Neural progenitor cell (in vitro differentiated cells): ENCODE measurements around the gene SUMO1. TPM values are rescaled to one million over a fixed set of nuclear protein-coding genes. Genes with fewer than 3 reads are reported as not detected.

ENCODE experiments used
- DNase-seq: peaks from one replicate; pipeline ENCODE4 v3.0.0-alpha.2; 2016; ENCODE audit warnings: low spot score
- H2AFZ ChIP-seq: fragments of 200-600 bp; sonication (generic); replicated peaks from 2 replicates; pipeline ENCODE4 v1.6.1; 2016; ENCODE audit warnings: antibody characterized with exemption
- H3F3A ChIP-seq: fragments of 200-600 bp; sonication (generic); 2 replicates; pipeline ENCODE4 v1.6.1; 2016; ENCODE audit warnings: antibody characterized with exemption, low read depth
- H3K27ac ChIP-seq: fragments of 200-600 bp; sonication (generic); 2 replicates; pipeline ENCODE4 v1.5.1; 2016; ENCODE audit warnings: mild to moderate bottlenecking
- H3K27me3 ChIP-seq: fragments of 200-600 bp; sonication (generic); 2 replicates; pipeline ENCODE4 v1.6.1; 2016; ENCODE audit warnings: mild to moderate bottlenecking, moderate library complexity
- H3K36me3 ChIP-seq: fragments of 200-600 bp; sonication (generic); 2 replicates; pipeline ENCODE4 v1.5.1; 2016
- H3K4me1 ChIP-seq: fragments of 200-600 bp; sonication (generic); 2 replicates; pipeline ENCODE4 v1.6.1; 2016; ENCODE audit warnings: mixed run types
- H3K4me2 ChIP-seq: fragments of 200-600 bp; sonication (generic); 2 replicates; pipeline ENCODE4 v1.6.1; 2016
- H3K4me3 ChIP-seq: fragments of 200-600 bp; sonication (generic); 2 replicates; pipeline ENCODE4 v1.5.1; 2016
- H3K79me2 ChIP-seq: fragments of 200-600 bp; sonication (generic); 2 replicates; pipeline ENCODE4 v1.6.1; 2016; ENCODE audit warnings: low read depth
- H3K9ac ChIP-seq: fragments of 200-600 bp; sonication (generic); 2 replicates; pipeline ENCODE4 v1.6.1; 2016
- H3K9me3 ChIP-seq: fragments of 200-600 bp; sonication (generic); 2 replicates; pipeline ENCODE4 v1.5.1; 2016; ENCODE audit warnings: low read depth
- H4K20me1 ChIP-seq: fragments of 200-600 bp; sonication (generic); 2 replicates; pipeline ENCODE4 v1.6.1; 2016; ENCODE audit warnings: low read depth
- H3K27ac Mint-ChIP-seq: 3 replicates; pipeline ENCODE4 v1.8.0; 2021; ENCODE audit warnings: mixed read lengths
- H3K27me3 Mint-ChIP-seq: 2 replicates; pipeline ENCODE4 v1.8.0; 2022; ENCODE audit warnings: low read depth, mild to moderate bottlenecking, inconsistent platforms, moderate library complexity, mixed read lengths; ENCODE audit not compliant: insufficient read depth
- H3K36me3 Mint-ChIP-seq: 3 replicates; pipeline ENCODE4 v1.8.0; 2021; ENCODE audit warnings: mixed read lengths
- H3K4me1 Mint-ChIP-seq: 3 replicates; pipeline ENCODE4 v1.8.0; 2021; ENCODE audit warnings: mixed read lengths
- H3K4me3 Mint-ChIP-seq: 3 replicates; pipeline ENCODE4 v1.8.0; 2021; ENCODE audit warnings: mild to moderate bottlenecking, moderate library complexity, mixed read lengths
- H3K9me3 Mint-ChIP-seq: 3 replicates; pipeline ENCODE4 v1.8.0; 2020; ENCODE audit warnings: mixed read lengths
- CTCF ChIP-seq: fragments of 200-600 bp; sonication (generic); IDR thresholded peaks from 2 replicates; pipeline ENCODE4 v1.5.1; 2017; ENCODE audit warnings: antibody characterized with exemption, mild to moderate bottlenecking
- EZH2 ChIP-seq: fragments of 200-600 bp; sonication (generic); IDR thresholded peaks from 2 replicates; pipeline ENCODE4 v1.6.1; 2017; ENCODE audit warnings: antibody characterized with exemption, mild to moderate bottlenecking, moderate library complexity
- EZH2phosphoT487 ChIP-seq: fragments of 200-600 bp; sonication (generic); IDR thresholded peaks from 2 replicates; pipeline ENCODE4 v1.6.1; 2017; ENCODE audit warnings: antibody characterized with exemption
- total RNA-seq: library from RNA; depleted of rRNA; stranded (reverse); fragments of >200 nt; gene quantifications from 2 replicates; pipeline ENCODE4 v1.2.3, GENCODE V29; 2015; ENCODE audit warnings: low replicate concordance

Gene SUMO1
- total RNA-seq, 1 donor from 2014 or later, result 409 TPM

GRCh38 chr2:202194418-202194817 is 44.0 kb downstream of the SUMO1 start:
- H3K27ac Mint-ChIP-seq, result no peak overlapping the region
- no peaks in the 10 kb centered on the region for H3K79me2 ChIP-seq
- H3K4me2 ChIP-seq, result no peak overlapping the region
- no peak overlapping the region for H3K27ac ChIP-seq
- no peak overlapping the region for H2AFZ ChIP-seq
- no peaks in the 10 kb centered on the region for H3K36me3 Mint-ChIP-seq
- no peaks in the 10 kb centered on the region for H3K9me3 ChIP-seq
- H3K27me3 Mint-ChIP-seq, result peaks cover 4% of the 10 kb centered on the region
- no peaks in the 10 kb centered on the region for H3K4me1 ChIP-seq
- H3K36me3 ChIP-seq, result no peaks in the 10 kb centered on the region
- peaks cover 6% of the 10 kb centered on the region for H3K4me1 Mint-ChIP-seq
- no peaks in the 10 kb centered on the region for H3K27me3 ChIP-seq
- no peak overlapping the region for H3K9ac ChIP-seq
- H3K4me3 ChIP-seq, result no peak overlapping the region
- no peak for DNase-seq
- no peaks in the 10 kb centered on the region for H4K20me1 ChIP-seq
- H3F3A ChIP-seq, result peaks cover 5% of the 10 kb centered on the region
- TF ChIP-seq CTCF, result no peak
- no peak for TF ChIP-seq EZH2phosphoT487
- TF ChIP-seq EZH2, result no peak
- no peaks in the 10 kb centered on the region for H3K9me3 Mint-ChIP-seq
- no peak overlapping the region for H3K4me3 Mint-ChIP-seq

- Mint-ChIP-seq H3K27ac (no peak overlapping the region), H3K36me3 (no peaks in the 10 kb centered on the region), H3K4me1 (peaks cover 6% of the 10 kb centered on the region), H3K4me3 (no peak overlapping the region), H3K27me3 (peaks cover 4% of the 10 kb centered on the region), H3K9me3 (no peaks in the 10 kb centered on the region)
- no peak for DNase-seq
- H2AFZ ChIP-seq, result peak overlapping the region; percentile 64
- no peaks in the 10 kb centered on the region for H4K20me1 ChIP-seq
- no peaks in the 10 kb centered on the region for H3K9me3 ChIP-seq
- H3K36me3 ChIP-seq, result no peaks in the 10 kb centered on the region
- H3K4me1 ChIP-seq, result no peaks in the 10 kb centered on the region
- H3K4me3 ChIP-seq, result no peak overlapping the region
- peaks cover 5% of the 10 kb centered on the region for H3F3A ChIP-seq
- H3K9ac ChIP-seq, result no peak overlapping the region
- H3K27me3 ChIP-seq, result no peaks in the 10 kb centered on the region
- no peak overlapping the region for H3K27ac ChIP-seq
- H3K79me2 ChIP-seq, result no peaks in the 10 kb centered on the region
- TF ChIP-seq EZH2phosphoT487 (no peak), EZH2 (no peak), CTCF (no peak)
- no peak overlapping the region for H3K4me2 ChIP-seq
Measured at GRCh38 chr2:202193881-202194353, 44.5 kb downstream of the SUMO1 start.

GRCh38 chr2:202193305-202193704 is 45.1 kb downstream of the SUMO1 start:
- H3K27me3 ChIP-seq, result no peaks in the 10 kb centered on the region
- H3K27ac Mint-ChIP-seq, result no peak overlapping the region
- no peak overlapping the region for H3K27ac ChIP-seq
- peaks cover 4% of the 10 kb centered on the region for H3K27me3 Mint-ChIP-seq
- H3K4me1 ChIP-seq, result no peaks in the 10 kb centered on the region
- no peaks in the 10 kb centered on the region for H3K36me3 Mint-ChIP-seq
- no peaks in the 10 kb centered on the region for H3K9me3 ChIP-seq
- no peak overlapping the region for H3K4me3 ChIP-seq
- H3K9me3 Mint-ChIP-seq, result no peaks in the 10 kb centered on the region
- H3F3A ChIP-seq, result peaks cover 5% of the 10 kb centered on the region
- TF ChIP-seq EZH2, result no peak
- no peak for TF ChIP-seq CTCF
- no peak for TF ChIP-seq EZH2phosphoT487
- H3K4me2 ChIP-seq, result no peak overlapping the region
- no peaks in the 10 kb centered on the region for H3K79me2 ChIP-seq
- no peak overlapping the region for H2AFZ ChIP-seq
- H3K36me3 ChIP-seq, result no peaks in the 10 kb centered on the region
- no peak overlapping the region for H3K9ac ChIP-seq
- peaks cover 6% of the 10 kb centered on the region for H3K4me1 Mint-ChIP-seq
- H3K4me3 Mint-ChIP-seq, result no peak overlapping the region
- no peak for DNase-seq
- no peaks in the 10 kb centered on the region for H4K20me1 ChIP-seq
